IMR-90 (cell line): ENCODE results near the gene IYD. TPM values are rescaled to one million over a fixed set of nuclear protein-coding genes. Genes with fewer than 3 reads are reported as not detected.

Experiments
- ATAC-seq: fragments of 200-7000 bp; cut with Tn5 transposase; 2 replicates; pipeline ENCODE4 v1.9.1; 2020; ENCODE audit warnings: low read depth, mild to moderate bottlenecking, moderate library complexity
- BruUV-seq: library from RNA; stranded (reverse); fragments of 400-500 nt; replicated peaks from 2 replicates; lab custom pipeline; 2021; lab: Mats Ljungman, UMichigan
- CTCF ChIA-PET: fragments of 300-600 bp; formaldehyde crosslinking; extraction: SDS; loops from one replicate; lab custom pipeline; 2021; ENCODE audit warnings: antibody characterized with exemption; lab: Yijun Ruan, JAX
- POLR2A ChIA-PET: fragments of 300-600 bp; sonication (Branson Sonifier 250); formaldehyde crosslinking; loops from one replicate; lab custom pipeline; 2022; ENCODE audit warnings: antibody characterized with exemption; ENCODE audit not compliant: unreplicated experiment; lab: Charles Lee
- DNase-seq: peaks from one replicate; pipeline ENCODE4 v3.0.0; 2013
- H2AFZ ChIP-seq: replicated peaks from 2 replicates; pipeline ENCODE3; 2013; ENCODE audit warnings: low read length, mild to moderate bottlenecking; ENCODE audit not compliant: poor library complexity
- H2AK5ac ChIP-seq: 2 replicates; pipeline ENCODE4 v1.6.1; 2013; ENCODE audit warnings: low read depth, low read length, inconsistent platforms
- H2AK9ac ChIP-seq: replicated peaks from 2 replicates; pipeline ENCODE3; 2013; ENCODE audit warnings: mild to moderate bottlenecking, low read depth, low read length, moderate library complexity; ENCODE audit not compliant: poor library complexity
- H2BK120ac ChIP-seq: 2 replicates; pipeline ENCODE4 v1.6.1; 2013; ENCODE audit warnings: low read depth, low read length, inconsistent platforms
- H2BK15ac ChIP-seq: 3 replicates; pipeline ENCODE4 v1.6.1; 2013; ENCODE audit warnings: low read depth, low read length, inconsistent platforms
- H2BK20ac ChIP-seq: 2 replicates; pipeline ENCODE4 v1.6.1; 2013; ENCODE audit warnings: low read depth, mild to moderate bottlenecking, inconsistent platforms, low read length, moderate library complexity
- H2BK5ac ChIP-seq: 2 replicates; pipeline ENCODE4 v1.6.1; 2013; ENCODE audit warnings: mild to moderate bottlenecking, low read depth, low read length, inconsistent platforms; ENCODE audit not compliant: poor library complexity, severe bottlenecking
- H3K14ac ChIP-seq: replicated peaks from 2 replicates; pipeline ENCODE4 v1.6.1; 2013; ENCODE audit warnings: low read depth, low read length, inconsistent platforms
- H3K18ac ChIP-seq: 2 replicates; pipeline ENCODE4 v1.6.1; 2013; ENCODE audit warnings: low read depth, low read length, control low read depth
- H3K23ac ChIP-seq: 2 replicates; pipeline ENCODE4 v1.6.1; 2013; ENCODE audit warnings: low read depth, low read length, inconsistent platforms
- H3K27ac ChIP-seq: 2 replicates; pipeline ENCODE4 v1.5.1; 2013; ENCODE audit warnings: mild to moderate bottlenecking, control low read depth, low read length; ENCODE audit not compliant: insufficient read depth
- H3K27me3 ChIP-seq: 2 replicates; pipeline ENCODE4 v1.6.1; 2013; ENCODE audit warnings: low read length; ENCODE audit not compliant: control insufficient read depth, insufficient read depth
- H3K36me3 ChIP-seq: 2 replicates; pipeline ENCODE4 v1.6.1; 2013; ENCODE audit warnings: low read length, mixed read lengths; ENCODE audit not compliant: control insufficient read depth, insufficient read depth
- H3K4ac ChIP-seq: 2 replicates; pipeline ENCODE4 v1.6.1; 2013; ENCODE audit warnings: low read depth, low read length, inconsistent platforms
- H3K4me1 ChIP-seq: 2 replicates; pipeline ENCODE4 v1.6.1; 2013; ENCODE audit warnings: low read length, mixed read lengths; ENCODE audit not compliant: control insufficient read depth, insufficient read depth
- H3K4me2 ChIP-seq: 2 replicates; pipeline ENCODE4 v1.6.1; 2013; ENCODE audit warnings: low read depth, mild to moderate bottlenecking, control low read depth, low read length, moderate library complexity
- H3K4me3 ChIP-seq: 2 replicates; pipeline ENCODE4 v1.5.1; 2013; ENCODE audit warnings: low read depth, mild to moderate bottlenecking, control low read depth, low read length, moderate library complexity; ENCODE audit not compliant: insufficient read depth
- H3K56ac ChIP-seq: 2 replicates; pipeline ENCODE4 v1.6.1; 2013; ENCODE audit warnings: low read length, inconsistent platforms; ENCODE audit not compliant: insufficient read depth; ENCODE audit errors: extremely low read depth
- H3K79me1 ChIP-seq, 2 experiments: 2 replicates each; pipeline ENCODE4 v1.6.1; 2013; ENCODE audit warnings: low read length in 2 of 2, inconsistent platforms in 1 of 2, low read depth in 1 of 2
- H3K9ac ChIP-seq: 2 replicates; pipeline ENCODE4 v1.6.1; 2013; ENCODE audit warnings: low read depth, low read length, control low read depth
- H3K9me1 ChIP-seq: 2 replicates; pipeline ENCODE4 v1.6.1; 2013; ENCODE audit warnings: low read length, inconsistent platforms; ENCODE audit not compliant: insufficient read depth
- H3K9me3 ChIP-seq: 2 replicates; pipeline ENCODE4 v1.6.1; 2013; ENCODE audit warnings: low read length; ENCODE audit not compliant: control insufficient read depth, insufficient read depth
- H4K20me1 ChIP-seq: 2 replicates; pipeline ENCODE4 v1.6.1; 2013; ENCODE audit warnings: low read length, inconsistent platforms; ENCODE audit not compliant: insufficient read depth
- H4K5ac ChIP-seq: 2 replicates; pipeline ENCODE4 v1.6.1; 2013; ENCODE audit warnings: mild to moderate bottlenecking, low read depth, low read length, control low read depth
- H4K8ac ChIP-seq, 2 experiments: 2 replicates each; pipeline ENCODE4 v1.6.1; 2013; ENCODE audit warnings: low read depth in 2 of 2, low read length in 2 of 2, control low read depth in 1 of 2, inconsistent platforms in 1 of 2
- H4K91ac ChIP-seq: 2 replicates; pipeline ENCODE4 v1.6.1; 2013; ENCODE audit warnings: low read depth, low read length, inconsistent platforms; ENCODE audit not compliant: insufficient read depth
- BHLHE40 ChIP-seq: fragments of 150-350 bp; IDR thresholded peaks from 2 replicates; pipeline ENCODE4 v1.6.1; 2016; ENCODE audit warnings: mild to moderate bottlenecking, low read depth, low read length
- NFE2L2 ChIP-seq: fragments of 150-350 bp; IDR thresholded peaks from 2 replicates; pipeline ENCODE4 v1.6.1; 2016; ENCODE audit warnings: low read depth, mild to moderate bottlenecking, low read length
- WGBS, 2 experiments: methylation state at CpG; one replicate each; pipeline versions ENCODE4 v1.1.5 to v1.1.7; 2013; ENCODE audit warnings: missing lambda C conversion rate in 2 of 2; ENCODE audit not compliant: insufficient read length in 1 of 2; ENCODE audit errors: extremely low coverage in 2 of 2; 5-methylcytosine and 5-hydroxymethylcytosine counted together
- dilution Hi-C: fragments of 300-500 bp; cut with HindIII; formaldehyde crosslinking; loops from one replicate; pipeline ENCODE4 v1.14.3; 2018; ENCODE audit warnings: low sequenced_read_pairs; ENCODE audit not compliant: unreplicated experiment
- in situ Hi-C: fragments of 300-500 bp; cut with MboI; formaldehyde crosslinking; loops from 3 replicates; pipeline ENCODE4 v1.14.3; 2019; ENCODE audit warnings: low sequenced_read_pairs, inconsistent platforms, mixed read lengths
- intact Hi-C: fragments of 100-400 bp; cut with micrococcal nuclease; formaldehyde crosslinking; loops from 2 replicates; pipeline ENCODE4 v1.10.0; 2022
- polyA plus RNA-seq, 3 experiments: library from polyadenylated mRNA; depleted of rRNA; stranded (reverse); fragments of >200 nt; gene quantifications; 2 replicates each; pipeline ENCODE4 v1.2.3, GENCODE V29; 2012; ENCODE audit warnings: low replicate concordance in 1 of 3
- total RNA-seq: library from RNA; depleted of rRNA; stranded (reverse); fragments of >200 nt; gene quantifications from 2 replicates; pipeline ENCODE4 v1.2.3, GENCODE V29; 2012
- TF ChIP-seq, protein P1 (sequence below): conservative IDR thresholded peaks from 2 replicates; pipeline ENCODE4 v1.5.1; 2012; ENCODE audit warnings: mild to moderate bottlenecking, low read depth, low read length, improper control_type of control experiment

Gene IYD
- total and polyA plus RNA-seq, 2 of the 4 experiments (the other 2 are of a cell fraction): not detected

DNA sequence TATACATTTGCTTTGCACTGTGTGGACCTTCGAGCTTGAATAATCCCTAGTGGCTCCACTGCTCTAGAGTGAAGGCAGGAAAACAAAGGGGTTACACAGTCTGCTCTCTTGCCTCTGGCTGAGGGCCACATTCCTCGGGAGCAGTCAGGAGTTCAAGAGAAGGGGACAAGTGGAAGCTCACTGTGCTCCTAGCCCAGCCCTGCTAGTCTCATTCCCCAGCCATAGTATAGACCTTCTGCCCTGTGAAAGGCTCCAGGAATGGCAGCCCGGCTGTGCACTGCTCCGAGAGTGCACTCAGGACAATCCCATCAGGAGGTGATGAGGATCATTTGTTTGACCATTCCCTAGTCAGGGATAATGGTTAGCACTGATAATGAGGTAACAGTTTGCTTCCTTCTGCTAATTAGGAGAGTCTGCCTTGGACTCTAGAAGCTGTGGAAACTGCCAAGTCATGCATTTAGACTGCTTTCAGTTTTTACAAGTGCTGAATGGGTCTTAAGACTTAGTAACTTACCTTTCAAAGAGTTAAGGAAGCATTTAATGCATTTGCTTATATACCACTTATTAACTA is 8.5 kb downstream of the IYD start:
- peak; percentile 27; the same call in 1 of the 2 replicates for ATAC-seq
- H3K9me3 ChIP-seq: no peaks in the 10 kb centered on the region
- H2AK9ac ChIP-seq: no peak overlapping the region
- H3K4me3 ChIP-seq: no peak overlapping the region
- CTCF ChIA-PET: no interaction called here
- no peak overlapping the region for H3K18ac ChIP-seq
- no peak overlapping the region for H2AK5ac ChIP-seq
- H3K23ac ChIP-seq: no peak overlapping the region
- no peak for DNase-seq
- WGBS, 2 experiments: no CpG with 5 or more reads among the region's 4 CpGs
- no peak overlapping the region for H4K8ac ChIP-seq
- BruUV-seq: no TSS peak
- no peak overlapping the region for H3K4ac ChIP-seq
- in situ Hi-C loops: no loop called here
- H2BK120ac ChIP-seq: no peak overlapping the region
- H2AFZ ChIP-seq: no peak overlapping the region
- POLR2A ChIA-PET: no interaction called here
- H3K9ac ChIP-seq: no peak overlapping the region
- no peaks in the 10 kb centered on the region for H3K9me1 ChIP-seq
- no peak overlapping the region for H3K27ac ChIP-seq
- H3K27me3 ChIP-seq: no peaks in the 10 kb centered on the region
- TF ChIP-seq BHLHE40 (no peak), NFE2L2 (peak; percentile 55; the same call in 1 of the 2 replicates)
- TF ChIP-seq, protein P1, sequence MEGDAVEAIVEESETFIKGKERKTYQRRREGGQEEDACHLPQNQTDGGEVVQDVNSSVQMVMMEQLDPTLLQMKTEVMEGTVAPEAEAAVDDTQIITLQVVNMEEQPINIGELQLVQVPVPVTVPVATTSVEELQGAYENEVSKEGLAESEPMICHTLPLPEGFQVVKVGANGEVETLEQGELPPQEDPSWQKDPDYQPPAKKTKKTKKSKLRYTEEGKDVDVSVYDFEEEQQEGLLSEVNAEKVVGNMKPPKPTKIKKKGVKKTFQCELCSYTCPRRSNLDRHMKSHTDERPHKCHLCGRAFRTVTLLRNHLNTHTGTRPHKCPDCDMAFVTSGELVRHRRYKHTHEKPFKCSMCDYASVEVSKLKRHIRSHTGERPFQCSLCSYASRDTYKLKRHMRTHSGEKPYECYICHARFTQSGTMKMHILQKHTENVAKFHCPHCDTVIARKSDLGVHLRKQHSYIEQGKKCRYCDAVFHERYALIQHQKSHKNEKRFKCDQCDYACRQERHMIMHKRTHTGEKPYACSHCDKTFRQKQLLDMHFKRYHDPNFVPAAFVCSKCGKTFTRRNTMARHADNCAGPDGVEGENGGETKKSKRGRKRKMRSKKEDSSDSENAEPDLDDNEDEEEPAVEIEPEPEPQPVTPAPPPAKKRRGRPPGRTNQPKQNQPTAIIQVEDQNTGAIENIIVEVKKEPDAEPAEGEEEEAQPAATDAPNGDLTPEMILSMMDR: no peak
- H3K4me1 ChIP-seq: no peaks in the 10 kb centered on the region
- H3K4me2 ChIP-seq: no peak overlapping the region
- no peak overlapping the region for H4K91ac ChIP-seq
- H3K79me1 ChIP-seq: no peaks in the 10 kb centered on the region
- H3K14ac ChIP-seq: no peak overlapping the region
- no peaks in the 10 kb centered on the region for H4K20me1 ChIP-seq
- intact Hi-C loops: no loop called here
- H2BK15ac ChIP-seq: no peak overlapping the region
- no peaks in the 10 kb centered on the region for H3K36me3 ChIP-seq
- dilution Hi-C loops: no loop called here
- H3K56ac ChIP-seq: no peak overlapping the region
- H4K5ac ChIP-seq: no peak overlapping the region
- no peak overlapping the region for H2BK5ac ChIP-seq
- H2BK20ac ChIP-seq: no peak overlapping the region
